GM12801 (cell line): ENCODE results near the gene SPRED1.

Source experiments
- CTCF ChIP-seq: IDR thresholded peaks from one replicate; pipeline ENCODE4 v1.5.1; 2011; ENCODE audit warnings: control low read depth; ENCODE audit not compliant: insufficient read length; ENCODE audit errors: extremely low read depth

The SPRED1 gene

GRCh38 chr15:38271144-38271543 lies 18.5 kb downstream of the SPRED1 start:
- TF ChIP-seq CTCF = no peak

GRCh38 chr15:38271895-38272294 lies 19.3 kb downstream of the SPRED1 start:
- no peak for TF ChIP-seq CTCF

GRCh38 chr15:38274135-38274534 lies 21.5 kb downstream of the SPRED1 start:
- no peak for TF ChIP-seq CTCF

- no peak for TF ChIP-seq CTCF
Measured at GRCh38 chr15:38275959-38276358, 23.3 kb downstream of the SPRED1 start.

GRCh38 chr15:38281031-38281430 lies 28.4 kb downstream of the SPRED1 start:
- no peak for TF ChIP-seq CTCF

GRCh38 chr15:38283010-38283409 lies 30.4 kb downstream of the SPRED1 start:
- no peak for TF ChIP-seq CTCF

- no peak for TF ChIP-seq CTCF
Measured at GRCh38 chr15:38285456-38285855, 32.8 kb downstream of the SPRED1 start.

GRCh38 chr15:38294126-38294525 lies 41.5 kb downstream of the SPRED1 start:
- TF ChIP-seq CTCF = no peak
